GM11168 (cell line): ENCODE results near the gene LYAR.

Experiments used
- in situ Hi-C: fragments of 300-500 bp; cut with MboI; formaldehyde crosslinking; loops from one replicate; pipeline ENCODE4 v1.12.0; 2022; ENCODE audit warnings: low sequenced_read_pairs; ENCODE audit not compliant: unreplicated experiment

Gene LYAR

GRCh38 chr4:4289941-4290850 lies at the start of gene LYAR, which contains the start of gene ZBTB49:
Gene LYAR (minus strand): TSS chr4:4290154. CDS start chr4:4283742, 6,412 bp downstream.
Gene ZBTB49 (plus strand): TSS chr4:4290251. CDS start chr4:4299946, 9,695 bp downstream.
- in situ Hi-C loops = no loop called here

GRCh38 chr4:4339504-4340085 lies 49.6 kb upstream of the LYAR start:
- in situ Hi-C loops = loop anchor here (5.0 kb wide), 1 partner anchor 77 kb away; no protein-coding TSS in a partner anchor

GRCh38 chr4:4338210-4339001 lies 48.5 kb upstream of the LYAR start:
- in situ Hi-C loops = loop anchor here (5.0 kb wide), 1 partner anchor 76 kb away; no protein-coding TSS in a partner anchor

GRCh38 chr4:4334798-4335520 lies 45.0 kb upstream of the LYAR start:
- in situ Hi-C loops = loop anchor here (5.0 kb wide), 1 partner anchor 73 kb away; no protein-coding TSS in a partner anchor

GRCh38 chr4:4333265-4333706 lies 43.3 kb upstream of the LYAR start:
- in situ Hi-C loops = no loop called here

- in situ Hi-C loops = no loop called here
Observed at GRCh38 chr4:4332529-4332928, 42.6 kb upstream of the LYAR start.

- in situ Hi-C loops = no loop called here
Observed at GRCh38 chr4:4330794-4331193, 40.8 kb upstream of the LYAR start.

GRCh38 chr4:4329496-4329895 lies 39.5 kb upstream of the LYAR start:
- in situ Hi-C loops = no loop called here

GRCh38 chr4:4328840-4329239 lies 38.9 kb upstream of the LYAR start:
- in situ Hi-C loops = no loop called here

GRCh38 chr4:4328206-4328605 lies 38.3 kb upstream of the LYAR start:
- in situ Hi-C loops = no loop called here

GRCh38 chr4:4327652-4328121 lies 37.7 kb upstream of the LYAR start:
- in situ Hi-C loops = no loop called here

- in situ Hi-C loops = no loop called here
Observed at GRCh38 chr4:4326166-4326565, 36.2 kb upstream of the LYAR start.

GRCh38 chr4:4325321-4325720 lies 35.4 kb upstream of the LYAR start:
- in situ Hi-C loops = no loop called here

- in situ Hi-C loops = no loop called here
Observed at GRCh38 chr4:4323705-4324534, 34.0 kb upstream of the LYAR start.

GRCh38 chr4:4321951-4322688 lies 32.2 kb upstream of the LYAR start:
- in situ Hi-C loops = no loop called here

- in situ Hi-C loops = no loop called here
Observed at GRCh38 chr4:4320951-4321714, 31.2 kb upstream of the LYAR start.

GRCh38 chr4:4320528-4320927 lies 30.6 kb upstream of the LYAR start:
- in situ Hi-C loops = no loop called here
